ENCODE results near the gene SLC6A3. TPM values are rescaled to one million over a fixed set of nuclear protein-coding genes. Genes with fewer than 3 reads are reported as not detected.

Gene SLC6A3
- total RNA-seq, 5 donors from 2014 or later (not counting 1 experiment from before 2014, with no cell fraction given), result 0.22 TPM; not detected in 4

DNA sequence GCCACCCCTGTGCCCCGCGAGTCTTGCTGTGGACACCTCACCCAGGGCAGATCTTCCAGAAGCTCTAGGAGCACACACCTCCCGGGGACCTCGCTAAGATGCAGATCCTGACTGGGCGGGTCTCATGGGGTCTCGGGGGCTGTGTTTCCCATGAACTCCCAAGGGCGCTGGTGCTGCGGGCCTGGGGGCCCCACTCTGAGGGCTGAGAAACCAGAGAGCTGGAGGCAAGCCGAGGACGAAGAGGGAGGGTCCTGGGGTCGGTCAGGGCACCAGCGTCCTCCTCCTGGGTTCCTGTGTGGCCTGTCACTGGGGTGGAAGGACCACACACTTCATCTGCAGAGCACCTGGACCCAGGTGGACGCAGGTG, 30.2 kb downstream of the SLC6A3 start:
- peaks cover 7 to 10% of the 10 kb centered on the region in 2 donors for H3K27me3 Mint-ChIP-seq
- no peak overlapping the region for H3K4me3 Mint-ChIP-seq
- POLR2A ChIA-PET, result no interaction called here
- Histone ChIP-seq H3K4me3 (ENCODE audit: control insufficient read depth in 1 of 2, extremely low read depth in 1 of 2, low read length in 1 of 2) (no peak overlapping the region), H3K27me3 (replicated peaks in 1 of 2; ENCODE audit: control insufficient read depth in 2 of 2, extremely low read depth in 1 of 2, insufficient read depth in 2 of 2, low read length in 1 of 2) (peaks cover 0 to 43% of the 10 kb centered on the region in 2 experiments), H3K36me3 (ENCODE audit: control insufficient read depth in 2 of 2, extremely low read depth in 1 of 2, insufficient read depth in 1 of 2, low read length in 1 of 2) (no peaks in the 10 kb centered on the region), H3K27ac (ENCODE audit: low read length) (no peak overlapping the region), H3K4me1 (ENCODE audit: control insufficient read depth in 1 of 2, extremely low read depth in 1 of 2, insufficient read depth in 2 of 2, low read length in 2 of 2) (peaks cover 0 to 4% of the 10 kb centered on the region in 2 experiments), H3K9me3 (no peaks in the 10 kb centered on the region)
- DNase-seq (no peak), ATAC-seq (replicated peaks in 1 of 4) (no peak)
- H3K9me3 Mint-ChIP-seq, result peaks cover 0 to 4% (median 0%) of the 10 kb centered on the region in 3 donors
- H3K4me1 Mint-ChIP-seq, result no peaks in the 10 kb centered on the region
- no peak overlapping the region for H3K27ac Mint-ChIP-seq
- 82% methylated on average over 13 of the region's 13 CpGs for WGBS (ENCODE audit: insufficient coverage)
- no peaks in the 10 kb centered on the region for H3K36me3 Mint-ChIP-seq
- CTCF ChIA-PET, result no interaction called here

DNA sequence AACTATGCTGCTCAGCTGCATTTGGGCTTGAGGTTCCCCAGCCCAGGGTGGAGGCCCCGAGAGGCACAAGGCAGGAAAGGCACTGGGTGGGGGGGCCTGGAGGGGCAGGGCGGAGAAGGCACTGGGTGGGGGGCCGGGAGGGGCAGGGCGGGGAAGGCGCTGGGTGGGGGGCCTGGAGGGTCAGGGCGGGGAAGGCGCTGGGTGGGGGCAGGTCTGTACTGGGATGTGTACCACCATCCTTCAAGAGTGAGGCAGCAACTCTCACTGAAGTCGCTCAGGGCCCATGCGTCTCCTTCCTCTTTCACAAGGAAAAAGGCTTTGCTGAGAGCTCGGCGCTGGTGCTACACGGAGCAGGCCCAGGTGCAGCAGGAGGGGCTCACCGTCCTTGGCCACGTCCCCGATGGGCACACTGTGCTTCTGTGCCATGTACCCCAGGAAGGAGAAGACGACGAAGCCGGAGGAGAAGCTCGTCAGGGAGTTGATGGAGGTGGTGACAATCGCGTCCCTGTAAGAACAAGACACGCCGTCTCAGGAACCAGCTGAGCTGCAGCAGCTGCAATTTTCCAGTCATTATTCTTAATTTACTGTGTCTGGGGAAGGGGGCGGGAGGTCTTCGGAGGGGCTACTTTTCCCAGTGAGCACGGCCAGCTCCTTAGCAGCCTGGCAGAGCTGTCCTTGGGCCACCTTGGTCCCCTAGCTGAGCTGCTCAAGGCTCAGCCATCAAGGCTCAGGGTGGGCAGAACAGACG, 30.8 kb downstream of the SLC6A3 start:
- ChIA-PET POLR2A (no interaction called here), CTCF (no interaction called here)

GRCh38 chr5:1413611-1414241, 31.5 kb downstream of the SLC6A3 start:
- DNase-seq (no peak), ATAC-seq (replicated peaks in 1 of 4) (no peak)
- peaks cover 0 to 49% of the 10 kb centered on the region in 2 experiments for H3K27me3 ChIP-seq (replicated peaks in 1 of 2; ENCODE audit: control insufficient read depth in 2 of 2, extremely low read depth in 1 of 2, insufficient read depth in 2 of 2, low read length in 1 of 2)
- no peaks in the 10 kb centered on the region for H3K9me3 ChIP-seq
- H3K4me3 ChIP-seq (ENCODE audit: control insufficient read depth in 1 of 2, extremely low read depth in 1 of 2, low read length in 1 of 2), result no peak overlapping the region
- H3K36me3 ChIP-seq (ENCODE audit: control insufficient read depth in 2 of 2, extremely low read depth in 1 of 2, insufficient read depth in 1 of 2, low read length in 1 of 2), result no peaks in the 10 kb centered on the region
- Mint-ChIP-seq H3K27ac (no peak overlapping the region), H3K9me3 (peaks cover 0 to 4% (median 0%) of the 10 kb centered on the region in 3 donors), H3K4me3 (no peak overlapping the region), H3K36me3 (no peaks in the 10 kb centered on the region), H3K27me3 (peaks cover 12 to 22% of the 10 kb centered on the region in 2 donors), H3K4me1 (no peaks in the 10 kb centered on the region)
- H3K4me1 ChIP-seq (ENCODE audit: control insufficient read depth in 1 of 2, extremely low read depth in 1 of 2, insufficient read depth in 2 of 2, low read length in 2 of 2), result peaks cover 0 to 6% of the 10 kb centered on the region in 2 experiments
- POLR2A ChIA-PET, result no interaction called here
- H3K27ac ChIP-seq (ENCODE audit: low read length), result no peak overlapping the region
- CTCF ChIA-PET, result no interaction called here
- WGBS (ENCODE audit: insufficient coverage), result 82% methylated on average over 22 of the region's 23 CpGs

More for the DNA sequence above, 30.8 kb downstream of the SLC6A3 start:
- Histone ChIP-seq H3K9me3 (no peaks in the 10 kb centered on the region), H3K27ac (ENCODE audit: low read length) (no peak overlapping the region), H3K36me3 (ENCODE audit: control insufficient read depth in 2 of 2, extremely low read depth in 1 of 2, insufficient read depth in 1 of 2, low read length in 1 of 2) (no peaks in the 10 kb centered on the region), H3K4me1 (ENCODE audit: control insufficient read depth in 1 of 2, extremely low read depth in 1 of 2, insufficient read depth in 2 of 2, low read length in 2 of 2) (peaks cover 0 to 4% of the 10 kb centered on the region in 2 experiments), H3K27me3 (replicated peaks in 1 of 2; ENCODE audit: control insufficient read depth in 2 of 2, extremely low read depth in 1 of 2, insufficient read depth in 2 of 2, low read length in 1 of 2) (peaks cover 0 to 44% of the 10 kb centered on the region in 2 experiments), H3K4me3 (ENCODE audit: control insufficient read depth in 1 of 2, extremely low read depth in 1 of 2, low read length in 1 of 2) (no peak overlapping the region)
- Mint-ChIP-seq H3K27me3 (peaks cover 8 to 15% of the 10 kb centered on the region in 2 donors), H3K4me1 (no peaks in the 10 kb centered on the region), H3K27ac (no peak overlapping the region), H3K9me3 (peaks cover 0 to 4% (median 0%) of the 10 kb centered on the region in 3 donors), H3K4me3 (no peak overlapping the region), H3K36me3 (no peaks in the 10 kb centered on the region)
- ATAC-seq (replicated peaks in 1 of 4) (no peak), DNase-seq (peak in 1 of 35 experiments; percentile 9)
- WGBS (ENCODE audit: insufficient coverage), result 67% methylated on average over 13 of the region's 27 CpGs

DNA sequence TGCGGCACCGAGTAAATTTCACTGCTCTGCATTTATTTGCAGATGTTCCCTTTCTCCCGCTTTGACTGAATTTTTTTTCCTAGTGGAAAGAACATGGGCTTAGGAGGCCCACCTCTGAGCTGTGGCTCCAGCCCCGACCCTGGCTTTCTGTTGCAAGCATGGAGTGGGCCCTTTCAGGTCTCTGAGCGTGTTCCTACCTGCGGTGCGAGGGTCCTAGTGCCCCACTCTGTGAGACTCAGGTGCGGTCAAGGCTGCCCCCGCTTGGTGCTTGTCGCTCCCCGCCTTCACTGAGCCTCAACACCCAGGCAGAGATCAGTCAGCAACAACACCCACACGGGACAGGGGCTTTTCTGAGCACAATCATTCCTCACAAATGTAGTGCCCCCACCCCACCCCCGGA, 32.0 kb downstream of the SLC6A3 start:
- no peaks in the 10 kb centered on the region for H3K36me3 ChIP-seq (ENCODE audit: control insufficient read depth in 2 of 2, extremely low read depth in 1 of 2, insufficient read depth in 1 of 2, low read length in 1 of 2)
- no peaks in the 10 kb centered on the region for H3K36me3 Mint-ChIP-seq
- no peak overlapping the region for H3K27ac Mint-ChIP-seq
- ChIA-PET CTCF (no interaction called here), POLR2A (no interaction called here)
- H3K27me3 Mint-ChIP-seq, result peaks cover 12 to 22% of the 10 kb centered on the region in 2 donors
- 80% methylated on average over 7 of the region's 13 CpGs for WGBS (ENCODE audit: insufficient coverage)
- peaks cover 0 to 53% of the 10 kb centered on the region in 2 experiments for H3K27me3 ChIP-seq (replicated peaks in 1 of 2; ENCODE audit: control insufficient read depth in 2 of 2, extremely low read depth in 1 of 2, insufficient read depth in 2 of 2, low read length in 1 of 2)
- H3K4me3 Mint-ChIP-seq, result no peak overlapping the region
- DNase-seq (no peak), ATAC-seq (replicated peaks in 1 of 4) (no peak)
- H3K27ac ChIP-seq (ENCODE audit: low read length), result no peak overlapping the region
- peaks cover 0 to 2% (median 0%) of the 10 kb centered on the region in 3 donors for H3K9me3 Mint-ChIP-seq
- no peaks in the 10 kb centered on the region for H3K4me1 Mint-ChIP-seq
- no peak overlapping the region for H3K4me3 ChIP-seq (ENCODE audit: control insufficient read depth in 1 of 2, extremely low read depth in 1 of 2, low read length in 1 of 2)
- H3K9me3 ChIP-seq, result no peaks in the 10 kb centered on the region
- H3K4me1 ChIP-seq (ENCODE audit: control insufficient read depth in 1 of 2, extremely low read depth in 1 of 2, insufficient read depth in 2 of 2, low read length in 2 of 2), result peaks cover 0 to 8% of the 10 kb centered on the region in 2 experiments

- H3K27me3 ChIP-seq (replicated peaks in 1 of 2; ENCODE audit: control insufficient read depth in 2 of 2, extremely low read depth in 1 of 2, insufficient read depth in 2 of 2, low read length in 1 of 2), result peaks cover 0 to 56% of the 10 kb centered on the region in 2 experiments
- ChIA-PET CTCF (no interaction called here), POLR2A (no interaction called here)
- Mint-ChIP-seq H3K27ac (no peak overlapping the region), H3K4me3 (no peak overlapping the region), H3K27me3 (peaks cover 13 to 24% of the 10 kb centered on the region in 2 donors), H3K4me1 (no peaks in the 10 kb centered on the region), H3K36me3 (no peaks in the 10 kb centered on the region), H3K9me3 (no peaks in the 10 kb centered on the region)
- peaks cover 0 to 8% of the 10 kb centered on the region in 2 experiments for H3K4me1 ChIP-seq (ENCODE audit: control insufficient read depth in 1 of 2, extremely low read depth in 1 of 2, insufficient read depth in 2 of 2, low read length in 2 of 2)
- H3K9me3 ChIP-seq, result no peaks in the 10 kb centered on the region
- no peak for ATAC-seq (replicated peaks in 1 of 4)
- no peak overlapping the region for H3K27ac ChIP-seq (ENCODE audit: low read length)
- no peaks in the 10 kb centered on the region for H3K36me3 ChIP-seq (ENCODE audit: control insufficient read depth in 2 of 2, extremely low read depth in 1 of 2, insufficient read depth in 1 of 2, low read length in 1 of 2)
- 69% methylated on average over 5 of the region's 10 CpGs for WGBS (ENCODE audit: insufficient coverage)
- DNase-seq, result no peak
- H3K4me3 ChIP-seq (ENCODE audit: control insufficient read depth in 1 of 2, extremely low read depth in 1 of 2, low read length in 1 of 2), result no peak overlapping the region
Measured at GRCh38 chr5:1412621-1413020, 32.6 kb downstream of the SLC6A3 start.

DNA sequence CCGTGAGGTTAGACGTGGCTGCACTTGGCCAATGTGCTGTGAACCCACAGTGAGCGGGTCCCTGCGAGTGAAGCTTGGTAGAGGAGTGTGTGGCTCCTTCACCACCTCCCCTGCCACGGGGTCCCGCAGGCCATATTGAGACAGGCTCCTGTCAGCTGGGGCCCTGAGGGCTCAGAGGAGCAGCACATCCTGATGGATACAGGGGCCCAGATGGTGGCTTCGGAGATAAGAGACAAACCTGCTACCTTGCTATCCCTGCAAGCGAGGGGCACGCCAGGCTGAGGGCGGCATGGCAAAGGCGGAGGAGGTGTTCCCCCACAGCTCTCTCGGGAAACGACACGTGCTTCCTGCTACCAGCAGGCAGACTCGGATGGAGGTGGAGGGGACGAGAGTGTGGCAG, 33.1 kb downstream of the SLC6A3 start:
- no peaks in the 10 kb centered on the region for H3K9me3 ChIP-seq
- H3K36me3 ChIP-seq (ENCODE audit: control insufficient read depth in 2 of 2, extremely low read depth in 1 of 2, insufficient read depth in 1 of 2, low read length in 1 of 2), result no peaks in the 10 kb centered on the region
- Mint-ChIP-seq H3K9me3 (no peaks in the 10 kb centered on the region), H3K27ac (no peak overlapping the region), H3K4me1 (no peaks in the 10 kb centered on the region), H3K4me3 (no peak overlapping the region), H3K27me3 (peaks cover 16 to 25% of the 10 kb centered on the region in 2 donors), H3K36me3 (no peaks in the 10 kb centered on the region)
- peaks cover 0 to 61% of the 10 kb centered on the region in 2 experiments for H3K27me3 ChIP-seq (replicated peaks in 1 of 2; ENCODE audit: control insufficient read depth in 2 of 2, extremely low read depth in 1 of 2, insufficient read depth in 2 of 2, low read length in 1 of 2)
- no peak overlapping the region for H3K27ac ChIP-seq (ENCODE audit: low read length)
- no peak overlapping the region for H3K4me3 ChIP-seq (ENCODE audit: control insufficient read depth in 1 of 2, extremely low read depth in 1 of 2, low read length in 1 of 2)
- 54% methylated on average over 15 of the region's 16 CpGs for WGBS (ENCODE audit: insufficient coverage)
- POLR2A ChIA-PET, result no interaction called here
- no peak for DNase-seq
- H3K4me1 ChIP-seq (ENCODE audit: control insufficient read depth in 1 of 2, extremely low read depth in 1 of 2, insufficient read depth in 2 of 2, low read length in 2 of 2), result peaks cover 0 to 8% of the 10 kb centered on the region in 2 experiments
- ATAC-seq (replicated peaks in 1 of 4), result no peak
- CTCF ChIA-PET, result no interaction called here
